Measurements from ENCODE around the gene GRIA4.
"Not testable (repeated sequence)": the region's sequence is repeated elsewhere in the genome, so short reads cannot be mapped to it uniquely, and the experiment has no call there.

The GRIA4 gene

GRCh38 chr11:105860105-105860504 is 250.2 kb downstream of the GRIA4 start:
- no peak for DNase-seq (ENCODE audit: low spot score)

DNA sequence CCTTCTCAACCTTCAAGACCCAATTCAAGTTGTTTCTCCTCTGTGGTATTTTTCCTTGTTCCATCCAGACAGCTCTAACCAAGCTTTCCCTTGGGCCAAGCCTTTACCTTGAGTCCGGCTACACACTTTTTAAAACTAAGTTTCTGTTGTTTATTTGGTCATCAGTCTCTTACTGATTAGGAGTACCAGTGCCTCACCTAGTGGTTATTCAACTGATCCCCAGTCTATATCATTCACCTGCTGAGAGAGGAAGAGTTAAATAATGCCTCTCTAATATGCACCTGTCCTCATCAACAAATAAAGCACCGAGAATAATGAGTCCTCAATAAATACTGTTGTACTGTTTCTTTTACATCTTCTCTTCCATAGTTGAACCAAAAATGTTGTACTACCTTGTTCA is 251.4 kb downstream of the GRIA4 start:
- no peak for DNase-seq (ENCODE audit: low spot score)

DNA sequence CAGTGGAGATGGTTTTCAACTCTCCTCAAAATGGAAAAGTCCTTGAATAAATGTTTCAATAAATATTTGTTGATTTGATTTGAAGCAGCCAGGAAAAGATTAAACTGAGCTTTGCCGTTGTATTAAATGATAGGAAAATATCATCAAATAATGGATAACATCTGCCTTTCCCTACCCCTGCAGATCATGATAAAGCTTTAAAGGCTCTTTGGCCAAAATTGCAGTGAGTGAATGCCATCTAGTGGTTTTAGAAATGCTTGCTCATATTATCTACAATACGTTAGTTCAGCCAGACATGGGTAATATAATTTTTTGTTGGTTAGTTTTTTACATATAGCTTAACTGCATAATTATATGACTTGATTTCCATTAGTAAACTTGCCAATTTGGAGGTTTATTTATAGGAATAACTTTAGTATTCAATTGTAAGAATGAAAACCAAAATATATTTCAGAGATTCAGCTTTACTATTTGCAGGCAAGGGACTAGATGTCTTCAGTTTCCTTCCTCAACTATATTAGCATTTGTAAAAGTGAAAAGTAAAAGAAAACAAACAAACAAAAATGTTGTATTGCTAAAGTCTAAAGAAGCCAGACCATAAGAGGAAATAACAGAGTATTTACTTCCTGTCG is 253.0 kb downstream of the GRIA4 start:
- DNase-seq (ENCODE audit: low spot score), result peak; percentile 60

DNA sequence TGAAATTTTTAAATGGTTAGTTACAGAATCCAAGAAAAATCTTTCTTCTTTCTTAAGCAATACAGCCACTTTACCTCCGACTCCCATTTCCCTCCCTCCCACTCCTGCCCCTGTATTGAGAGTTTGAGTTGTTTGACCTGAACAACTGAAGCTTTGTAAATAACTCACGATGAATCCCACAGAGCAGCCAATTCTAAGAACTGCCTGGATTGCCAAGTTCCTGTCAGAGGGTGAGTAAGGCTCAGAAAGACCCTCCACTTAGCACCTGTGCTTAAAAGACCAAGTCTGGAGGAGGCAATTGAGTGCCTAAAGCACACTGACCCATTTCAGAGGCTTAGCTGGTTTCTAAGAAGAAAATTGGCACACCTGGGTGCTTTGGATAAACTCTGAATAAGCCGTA is 253.7 kb downstream of the GRIA4 start:
- DNase-seq (ENCODE audit: low spot score), result no peak

DNA sequence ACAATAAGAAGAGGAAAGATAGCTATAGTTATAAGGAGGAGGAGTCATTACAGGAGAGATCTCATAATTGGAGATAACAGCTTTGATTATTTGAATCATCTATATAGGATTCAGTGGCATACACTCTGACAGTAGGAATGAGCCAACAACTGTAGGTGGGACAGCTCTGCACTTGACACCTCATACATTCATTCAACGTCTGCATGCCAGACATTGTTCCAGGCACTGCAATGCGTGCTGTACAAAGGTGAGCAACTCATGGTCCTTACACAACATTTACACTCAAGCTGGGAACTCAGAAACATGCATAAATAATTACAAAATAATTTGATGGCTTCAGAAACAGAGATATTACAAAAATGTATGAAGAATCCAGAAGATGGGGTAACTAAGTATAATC is 257.9 kb downstream of the GRIA4 start:
- no peak for DNase-seq (ENCODE audit: low spot score)

- DNase-seq (ENCODE audit: low spot score), result no peak
Measured at GRCh38 chr11:105868762-105869285, 259.0 kb downstream of the GRIA4 start.

- no peak for DNase-seq (ENCODE audit: low spot score)
Measured at GRCh38 chr11:105870516-105871113, 260.7 kb downstream of the GRIA4 start.

- no peak for DNase-seq (ENCODE audit: low spot score)
Measured at GRCh38 chr11:105878510-105878909, 268.6 kb downstream of the GRIA4 start.

GRCh38 chr11:105878927-105879326 is 269.1 kb downstream of the GRIA4 start:
- DNase-seq (ENCODE audit: low spot score), result not testable (repeated sequence)

DNA sequence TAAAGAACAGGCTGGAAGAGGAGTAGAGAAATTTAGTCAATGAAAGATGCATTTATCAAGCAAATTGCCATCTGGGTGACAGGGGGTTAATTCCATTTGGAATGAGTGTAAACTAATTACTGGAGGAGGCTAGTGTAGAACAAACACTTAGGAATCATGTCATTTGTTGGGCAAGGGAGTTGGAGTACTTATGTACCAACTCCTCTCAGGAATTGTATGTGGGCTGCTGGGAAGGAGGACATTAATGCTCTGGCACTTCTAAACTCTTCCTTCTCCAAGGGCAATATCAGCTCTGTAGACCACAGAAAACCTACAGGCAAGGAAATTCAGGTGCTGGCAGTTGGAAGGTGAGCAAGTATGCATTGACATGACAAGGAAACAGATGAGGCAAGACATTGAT is 271.2 kb downstream of the GRIA4 start:
- DNase-seq (ENCODE audit: low spot score), result no peak

GRCh38 chr11:105884436-105884835 is 274.6 kb downstream of the GRIA4 start:
- DNase-seq (ENCODE audit: low spot score), result no peak

GRCh38 chr11:105891685-105892084 is 281.8 kb downstream of the GRIA4 start:
- DNase-seq (ENCODE audit: low spot score), result no peak

GRCh38 chr11:105897161-105897560 is 287.3 kb downstream of the GRIA4 start:
- DNase-seq (ENCODE audit: low spot score), result no peak

GRCh38 chr11:105899772-105900171 is 289.9 kb downstream of the GRIA4 start:
- no peak for DNase-seq (ENCODE audit: low spot score)

GRCh38 chr11:105900515-105901035 is 290.7 kb downstream of the GRIA4 start:
- no peak for DNase-seq (ENCODE audit: low spot score)

- DNase-seq (ENCODE audit: low spot score), result no peak
Measured at GRCh38 chr11:105903113-105903512, 293.2 kb downstream of the GRIA4 start.

- DNase-seq (ENCODE audit: low spot score), result no peak
Measured at GRCh38 chr11:105906517-105906916, 296.6 kb downstream of the GRIA4 start.

GRCh38 chr11:105907319-105907718 is 297.4 kb downstream of the GRIA4 start:
- no peak for DNase-seq (ENCODE audit: low spot score)

DNA sequence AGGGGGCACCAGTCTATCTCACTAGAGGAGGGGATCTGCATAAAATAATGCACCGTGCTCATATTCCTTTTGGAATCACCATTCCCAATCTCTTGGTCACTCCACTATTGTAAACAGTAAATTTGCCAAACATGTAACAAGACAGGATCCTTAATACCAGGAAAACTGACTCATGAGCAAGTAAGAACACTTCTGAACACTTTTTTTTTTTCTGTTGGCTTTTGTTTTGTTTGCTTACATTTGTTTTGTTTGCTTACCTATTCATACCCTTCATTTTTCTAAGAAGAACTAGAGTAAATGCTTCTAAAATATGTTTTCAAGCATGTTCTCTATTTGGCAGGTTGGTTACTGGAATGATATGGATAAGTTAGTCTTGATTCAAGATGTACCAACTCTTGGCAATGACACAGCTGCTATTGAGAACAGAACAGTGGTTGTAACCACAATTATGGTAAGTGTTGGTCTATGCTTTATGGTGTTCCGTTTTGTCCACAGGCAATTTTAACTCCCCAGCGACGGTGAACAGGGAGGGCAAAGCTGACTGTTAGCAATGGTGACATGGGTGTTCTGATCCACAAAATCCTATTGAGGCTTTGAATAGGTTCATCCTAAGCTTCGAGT is 300.3 kb downstream of the GRIA4 start:
- DNase-seq (ENCODE audit: low spot score), result no peak

DNA sequence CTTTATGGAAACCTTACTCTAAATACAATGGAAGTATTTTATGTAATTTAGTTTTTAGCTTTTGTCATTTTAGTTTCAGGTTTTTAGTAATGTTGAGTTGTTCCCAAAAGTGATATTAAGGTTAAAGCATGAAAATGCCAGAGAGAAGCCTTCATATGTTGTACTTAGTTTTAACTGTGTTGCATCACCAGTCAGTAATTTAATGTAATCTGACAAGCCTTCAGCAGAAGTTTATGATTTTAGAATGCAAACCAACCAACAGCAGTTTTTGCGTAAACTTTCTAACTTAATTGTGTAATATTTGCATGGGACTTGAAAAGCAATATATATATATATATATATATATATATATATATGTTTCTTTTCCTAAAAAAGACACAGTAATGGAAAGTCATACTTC is 301.6 kb downstream of the GRIA4 start:
- no peak for DNase-seq (ENCODE audit: low spot score)

GRCh38 chr11:105912666-105913065 is 302.8 kb downstream of the GRIA4 start:
- DNase-seq (ENCODE audit: low spot score), result no peak

- DNase-seq (ENCODE audit: low spot score), result no peak
Measured at GRCh38 chr11:105915021-105915420, 305.1 kb downstream of the GRIA4 start.

DNA sequence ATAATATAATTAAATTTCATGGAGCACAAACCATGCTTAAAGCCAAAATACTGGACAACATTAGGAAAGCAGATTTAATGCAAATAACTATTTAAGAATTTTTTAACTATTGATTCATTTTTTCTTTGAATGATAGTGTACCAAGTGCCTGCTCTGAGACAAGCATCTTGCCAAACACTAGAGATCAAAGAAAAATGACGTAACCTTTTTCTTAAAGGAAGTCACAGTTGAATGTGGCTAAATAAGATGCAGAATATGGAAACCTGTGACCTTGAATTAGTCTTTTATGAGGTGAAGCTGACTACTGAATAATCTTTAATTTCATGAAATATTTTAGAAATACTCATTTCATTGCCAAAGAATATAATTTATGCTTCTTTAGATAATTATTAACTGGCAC is 308.2 kb downstream of the GRIA4 start:
- no peak for DNase-seq (ENCODE audit: low spot score)
